Ovary (tissue), 9 donors: Measurements from ENCODE around the gene C1orf21. TPM values are rescaled to one million over a fixed set of nuclear protein-coding genes. Genes with fewer than 3 reads are reported as not detected.

Experiments used
- DNase-seq, 5 donors: peaks; one replicate each; pipeline ENCODE4 v3.0.0-alpha.2; 2019 to 2020
- H3K27ac ChIP-seq, 2 donors: fragments of 200-600 bp; one replicate each; pipeline versions ENCODE4 v1.5.1 to v1.8.0; 2019 to 2022
- H3K27me3 ChIP-seq: fragments of 200-600 bp; one replicate; pipeline ENCODE4 v1.8.0; 2022
- H3K36me3 ChIP-seq: fragments of 200-600 bp; sonication (generic); one replicate; pipeline ENCODE4 v1.5.1; 2019
- H3K4me1 ChIP-seq: one replicate; pipeline ENCODE4 v1.8.1; 2013; ENCODE audit warnings: mild to moderate bottlenecking, moderate library complexity; ENCODE audit not compliant: insufficient read depth
- H3K4me3 ChIP-seq: fragments of 200-600 bp; sonication (generic); one replicate; pipeline ENCODE4 v1.5.1; 2017
- H3K9me3 ChIP-seq, 2 donors: fragments of 200-600 bp in 1 of 2; sonication (generic) in 1 of 2; one replicate each; pipeline versions ENCODE4 v1.5.1 to v1.8.1; 2013 to 2019; ENCODE audit warnings: mild to moderate bottlenecking in 1 of 2, moderate library complexity in 1 of 2
- CTCF ChIP-seq, 3 donors: fragments of 450-650 bp in 2 of 3; fragments of 200-600 bp in 1 of 3; IDR thresholded peaks; one replicate each; pipeline versions ENCODE4 v1.5.1 to v1.8.0; 2016 to 2022; ENCODE audit warnings: antibody characterized with exemption in 3 of 3, mild to moderate bottlenecking in 1 of 3
- EP300 ChIP-seq: sonication (generic); formaldehyde crosslinking; IDR thresholded peaks from one replicate; pipeline ENCODE4 v1.6.1; 2017; ENCODE audit warnings: antibody characterized with exemption
- POLR2A ChIP-seq: fragments of 450-650 bp; IDR thresholded peaks from one replicate; pipeline ENCODE4 v1.6.1; 2017; ENCODE audit warnings: antibody characterized with exemption, mild to moderate bottlenecking, moderate library complexity
- WGBS, 3 donors: extraction: QIAGEN DNeasy Blood & Tissue Kit in 1 of 3; methylation state at CpG; one replicate each; pipeline versions ENCODE4 v1.1.5 to v1.1.7; 2013 to 2017; 5-methylcytosine and 5-hydroxymethylcytosine counted together
- intact Hi-C, 4 donors: fragments of 100-400 bp; cut with DNase I; formaldehyde crosslinking; loops; one replicate each; pipeline versions ENCODE4 v1.11.0 to v1.15.1; 2022 to 2023
- polyA plus RNA-seq, 2 donors: library from polyadenylated mRNA; stranded (reverse); fragments of 200-250 nt in 1 of 2; fragments of 350-450 nt in 1 of 2; fragmentation: Illumina TruSeq in 1 of 2; extraction: RNeasy Lipid Tissue Mini Kit (QIAGEN cat#74804) in 1 of 2; gene quantifications; one replicate each; pipeline ENCODE4 v1.2.3, GENCODE V29; 2013 to 2014
- total RNA-seq, 7 donors: library from RNA; depleted of rRNA in 2 of 7; stranded (reverse); fragments of >200 nt in 2 of 7; fragmentation: NEBNext Ultra II Directional in 3 of 7; extraction: Animal tissue kit (Norgen Biotek cat#: 25700) in 3 of 7; gene quantifications; one replicate each; pipeline versions ENCODE4 v1.1.0 to v1.2.4, GENCODE V29; 2016 to 2023
- donor health status: DM: no; HTN: no; CAD: no; lungs with moderate emphysema.
- donor health status: DM: no; HTN: no; CAD: no.
- donor health status: Bipolar disorder and iron deficiency.
- donor health status: DM: yes; HTN: yes; CAD: no.
- donor health status: DM: no; HTN: no; CAD: no.
- donor health status: DM: yes; HTN: yes; CAD: no.

Gene C1orf21
- total and polyA plus RNA-seq, 9 donors: 22.9 to 108 (median 59.4) TPM

- WGBS, 3 donors: 96 to 99% (median 97%) methylated on average over 2 of the region's 2 CpGs
- Histone ChIP-seq H3K27ac (no peak overlapping the region), H3K4me1 (no peaks in the 10 kb centered on the region), H3K4me3 (no peak overlapping the region), H3K27me3 (no peaks in the 10 kb centered on the region), H3K9me3 (no peaks in the 10 kb centered on the region), H3K36me3 (no peaks in the 10 kb centered on the region)
- intact Hi-C loops: loop anchor here (5.0 to 10.0 kb wide), 4 partner anchors 94 to 493 kb away; partner anchors contain the start of gene C1orf21 (in 1 of the 4)
- TF ChIP-seq EP300 (no peak), POLR2A (no peak), CTCF (IDR thresholded peaks at IDR 0.05) (no peak)
- no peak for DNase-seq
Observed at GRCh38 chr1:184568148-184568547, 181.3 kb downstream of the C1orf21 start.

GRCh38 chr1:184569106-184569505 lies 182.3 kb downstream of the C1orf21 start:
- intact Hi-C loops: loop anchor here (5.0 to 10.0 kb wide), 4 partner anchors 93 to 494 kb away; partner anchors contain the start of gene C1orf21 (in 1 of the 4)
- H3K4me1 ChIP-seq: no peaks in the 10 kb centered on the region
- H3K36me3 ChIP-seq: no peaks in the 10 kb centered on the region
- no peaks in the 10 kb centered on the region for H3K9me3 ChIP-seq
- H3K4me3 ChIP-seq: no peak overlapping the region
- TF ChIP-seq EP300 (no peak), CTCF (IDR thresholded peaks at IDR 0.05) (no peak), POLR2A (no peak)
- 88 to 92% (median 92%) methylated on average over 4 of the region's 4 CpGs for WGBS, 3 donors
- no peaks in the 10 kb centered on the region for H3K27me3 ChIP-seq
- no peak for DNase-seq
- no peak overlapping the region for H3K27ac ChIP-seq

- Histone ChIP-seq H3K4me1 (no peaks in the 10 kb centered on the region), H3K36me3 (no peaks in the 10 kb centered on the region), H3K27ac (no peak overlapping the region), H3K27me3 (no peaks in the 10 kb centered on the region), H3K9me3 (no peaks in the 10 kb centered on the region), H3K4me3 (no peak overlapping the region)
- no peak for DNase-seq
- TF ChIP-seq EP300 (no peak), CTCF (IDR thresholded peaks at IDR 0.05) (no peak), POLR2A (no peak)
- intact Hi-C loops: no loop called here
- 84 to 88% (median 85%) methylated on average over 8 of the region's 8 CpGs for WGBS, 3 donors
Observed at GRCh38 chr1:184574588-184574987, 187.8 kb downstream of the C1orf21 start.

- Histone ChIP-seq H3K4me3 (no peak overlapping the region), H3K27ac (no peak overlapping the region), H3K9me3 (no peaks in the 10 kb centered on the region), H3K27me3 (no peaks in the 10 kb centered on the region), H3K4me1 (no peaks in the 10 kb centered on the region), H3K36me3 (no peaks in the 10 kb centered on the region)
- intact Hi-C loops: no loop called here
- no peak for DNase-seq
- WGBS, 3 donors: 70 to 94% (median 93%) methylated on average over 6 of the region's 6 CpGs
- TF ChIP-seq CTCF (IDR thresholded peaks at IDR 0.05) (no peak), POLR2A (no peak), EP300 (no peak)
Observed at GRCh38 chr1:184576822-184577221, 190.0 kb downstream of the C1orf21 start.
